ENCODE measurements around the gene HHIP. TPM values are rescaled to one million over a fixed set of nuclear protein-coding genes. Genes with fewer than 3 reads are reported as not detected.
"Not testable (repeated sequence)": the region's sequence is repeated elsewhere in the genome, so short reads cannot be mapped to it uniquely, and the experiment has no call there.

The HHIP gene
- total RNA-seq, 1 donor from 2014 or later, result 247 TPM

- no peaks in the 10 kb centered on the region for H3K4me1 ChIP-seq
- TF ChIP-seq CTCF (IDR thresholded peaks at IDR 0.05), result no peak
- no peak overlapping the region for H3K27ac ChIP-seq
- ATAC-seq (no peak), DNase-seq (no peak)
- intact Hi-C loops (cut with DNase I), result no loop called here
- no peaks in the 10 kb centered on the region for H3K27me3 ChIP-seq
- no peak overlapping the region for H3K4me3 ChIP-seq
- H3K9me3 ChIP-seq, result no peaks in the 10 kb centered on the region
- no peaks in the 10 kb centered on the region for H3K36me3 ChIP-seq
These were observed 112.0 kb downstream of the HHIP start for GRCh38 chr4:144757969-144758368.

- ATAC-seq; DNase-seq; intact Hi-C loops (cut with DNase I): not testable (repeated sequence)
These were observed 122.9 kb downstream of the HHIP start for GRCh38 chr4:144768809-144769208.

GRCh38 chr4:144778364-144778763 lies 132.4 kb downstream of the HHIP start:
- intact Hi-C loops (cut with DNase I), result no loop called here
- no peaks in the 10 kb centered on the region for H3K36me3 ChIP-seq
- no peak for TF ChIP-seq CTCF (IDR thresholded peaks at IDR 0.05)
- no peaks in the 10 kb centered on the region for H3K9me3 ChIP-seq
- no peak for ATAC-seq
- DNase-seq, result no peak
- H3K4me3 ChIP-seq, result no peak overlapping the region
- no peaks in the 10 kb centered on the region for H3K27me3 ChIP-seq
- H3K4me1 ChIP-seq, result no peaks in the 10 kb centered on the region
- H3K27ac ChIP-seq, result no peak overlapping the region

More at GRCh38 chr4:144768809-144769208, 122.9 kb downstream of the HHIP start:
- not testable (repeated sequence) for H3K9me3 ChIP-seq, H3K27ac ChIP-seq, H3K36me3 ChIP-seq, H3K27me3 ChIP-seq, H3K4me3 ChIP-seq, H3K4me1 ChIP-seq

- Histone ChIP-seq H3K4me3 (no peak overlapping the region), H3K27me3 (no peaks in the 10 kb centered on the region), H3K36me3 (no peaks in the 10 kb centered on the region), H3K4me1 (no peaks in the 10 kb centered on the region), H3K9me3 (no peaks in the 10 kb centered on the region), H3K27ac (no peak overlapping the region)
- ATAC-seq (no peak), DNase-seq (no peak)
- intact Hi-C loops (cut with DNase I), result no loop called here
- no peak for TF ChIP-seq CTCF (IDR thresholded peaks at IDR 0.05)
These were observed 136.4 kb downstream of the HHIP start for GRCh38 chr4:144782345-144782744.

- Histone ChIP-seq H3K27me3 (no peaks in the 10 kb centered on the region), H3K4me3 (no peak overlapping the region), H3K27ac (no peak overlapping the region), H3K4me1 (no peaks in the 10 kb centered on the region), H3K9me3 (no peaks in the 10 kb centered on the region), H3K36me3 (no peaks in the 10 kb centered on the region)
- intact Hi-C loops (cut with DNase I), result no loop called here
- no peak for ATAC-seq
- no peak for TF ChIP-seq CTCF (IDR thresholded peaks at IDR 0.05)
- DNase-seq, result no peak
These were observed 140.0 kb downstream of the HHIP start for GRCh38 chr4:144785961-144786360.

GRCh38 chr4:144787365-144788258 lies 141.7 kb downstream of the HHIP start:
- DNase-seq, result no peak
- peak; percentile 41 for ATAC-seq
- H3K9me3 ChIP-seq, result no peaks in the 10 kb centered on the region
- H3K4me1 ChIP-seq, result no peaks in the 10 kb centered on the region
- no peaks in the 10 kb centered on the region for H3K36me3 ChIP-seq
- H3K27me3 ChIP-seq, result no peaks in the 10 kb centered on the region
- H3K4me3 ChIP-seq, result no peak overlapping the region
- peak; percentile 50 for TF ChIP-seq CTCF (IDR thresholded peaks at IDR 0.05)
- intact Hi-C loops (cut with DNase I), result no loop called here
- no peak overlapping the region for H3K27ac ChIP-seq

All from upper lobe of right lung (tissue), 1 donor.